DMS114 treated with DMSO at 0.1 percent for 48 hours (cell line): ENCODE data around the gene ETS2.
"Not testable (repeated sequence)": the region's sequence is repeated elsewhere in the genome, so short reads cannot be mapped to it uniquely, and the experiment has no call there.

ENCODE experiments used
- DNase-seq: peaks from one replicate; lab custom pipeline; 2025; ENCODE audit not compliant: unreplicated experiment; lab: John Stamatoyannopoulos, UW

Gene ETS2

DNA sequence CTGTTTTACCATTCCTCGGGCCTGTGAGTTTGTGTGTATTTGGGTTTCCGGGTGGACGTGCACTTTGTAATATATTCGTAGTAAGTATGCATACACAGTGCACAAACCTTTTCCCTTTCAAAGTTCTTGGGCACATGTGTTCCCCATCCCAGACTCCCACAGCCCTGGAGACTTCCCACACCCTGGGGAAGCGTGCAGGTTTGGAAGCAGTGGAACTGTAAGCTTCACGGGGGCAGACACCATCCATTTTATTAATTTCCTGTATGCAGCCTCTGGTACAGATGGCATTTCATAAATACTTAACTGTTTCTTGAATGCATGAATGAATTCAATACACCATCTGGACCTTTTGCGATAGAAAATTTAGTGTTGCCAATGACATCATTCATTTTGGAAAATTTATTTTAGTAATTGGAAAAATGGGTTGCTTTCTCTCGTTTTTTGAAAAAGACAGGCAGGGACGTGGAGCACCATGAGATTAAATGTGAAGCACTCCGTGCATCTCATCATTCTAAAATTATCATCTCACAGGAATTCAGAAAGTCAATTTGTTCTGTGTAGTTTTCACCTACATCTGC is 10.8 kb downstream of the ETS2 start:
- no peak for DNase-seq

DNA sequence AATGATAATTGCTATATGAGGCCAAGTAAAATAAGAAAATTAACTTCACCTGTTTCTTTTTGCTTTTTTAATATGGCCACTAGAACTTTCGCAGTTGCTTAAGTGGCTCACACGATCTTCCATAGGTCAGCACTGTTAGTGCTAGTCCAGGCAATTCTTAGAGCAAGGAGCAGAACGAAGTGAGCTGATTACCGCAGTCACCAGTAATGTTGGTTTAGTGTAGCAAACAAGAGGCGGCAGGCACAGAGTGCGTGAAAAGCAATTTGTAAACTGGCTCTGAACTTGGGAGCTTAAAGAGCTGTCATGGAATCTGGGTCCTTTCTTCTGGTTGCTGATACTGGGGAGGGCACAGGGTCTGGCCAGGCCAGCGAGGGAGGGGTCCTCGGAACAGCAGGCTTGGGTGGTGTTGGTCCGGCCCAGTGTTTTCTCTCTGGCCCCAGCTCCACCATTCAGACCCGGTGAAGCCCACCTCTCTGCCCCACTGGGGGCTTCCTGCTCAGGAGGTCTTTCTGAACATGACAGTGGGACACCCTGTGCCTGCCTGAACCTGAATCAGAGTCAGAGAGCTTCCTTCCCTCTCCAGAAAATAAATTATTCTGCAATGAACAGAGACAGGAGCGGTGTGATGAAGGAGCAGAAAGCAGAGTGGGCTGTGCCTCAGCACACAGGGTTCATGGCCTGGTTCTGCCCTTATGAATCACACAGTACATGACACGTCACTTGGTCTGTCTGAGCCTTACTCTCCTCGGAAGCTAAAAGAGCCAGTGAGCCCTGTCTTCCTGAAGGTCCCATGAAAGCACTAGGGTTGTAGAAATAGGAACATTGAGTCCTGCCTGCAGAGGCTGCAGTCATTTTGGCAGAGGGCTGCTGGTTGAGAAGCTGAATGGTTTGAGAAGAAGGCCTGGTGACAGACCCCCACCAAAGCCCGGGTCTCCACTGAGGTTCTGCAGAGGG is 11.9 kb downstream of the ETS2 start:
- no peak for DNase-seq

GRCh38 chr21:38818325-38818723 is 12.6 kb downstream of the ETS2 start:
- no peak for DNase-seq

DNA sequence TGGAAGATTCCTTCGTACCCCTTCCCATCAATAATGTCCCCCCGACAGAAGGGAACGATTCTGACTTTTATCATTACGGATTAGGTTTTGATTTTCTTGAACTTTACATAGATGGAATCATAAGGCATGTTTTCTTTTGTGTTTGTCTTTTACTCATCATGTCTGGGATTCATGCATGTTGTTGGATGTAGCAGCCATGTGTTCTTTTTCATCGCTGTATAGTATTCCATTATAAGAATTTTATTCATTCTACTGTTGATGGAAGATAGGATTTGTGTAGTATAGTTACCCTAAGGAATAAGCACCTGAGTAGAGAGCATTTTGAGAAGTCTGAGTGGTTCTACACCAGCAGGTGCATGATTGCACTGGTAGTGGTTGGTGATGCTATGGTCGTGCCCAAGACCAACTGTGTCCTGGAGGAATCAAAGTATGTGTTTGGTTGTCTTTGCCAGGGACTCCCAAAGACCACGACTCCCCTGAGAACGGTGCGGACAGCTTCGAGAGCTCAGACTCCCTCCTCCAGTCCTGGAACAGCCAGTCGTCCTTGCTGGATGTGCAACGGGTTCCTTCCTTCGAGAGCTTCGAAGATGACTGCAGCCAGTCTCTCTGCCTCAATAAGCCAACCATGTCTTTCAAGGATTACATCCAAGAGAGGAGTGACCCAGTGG is 13.5 kb downstream of the ETS2 start:
- DNase-seq: no peak

DNA sequence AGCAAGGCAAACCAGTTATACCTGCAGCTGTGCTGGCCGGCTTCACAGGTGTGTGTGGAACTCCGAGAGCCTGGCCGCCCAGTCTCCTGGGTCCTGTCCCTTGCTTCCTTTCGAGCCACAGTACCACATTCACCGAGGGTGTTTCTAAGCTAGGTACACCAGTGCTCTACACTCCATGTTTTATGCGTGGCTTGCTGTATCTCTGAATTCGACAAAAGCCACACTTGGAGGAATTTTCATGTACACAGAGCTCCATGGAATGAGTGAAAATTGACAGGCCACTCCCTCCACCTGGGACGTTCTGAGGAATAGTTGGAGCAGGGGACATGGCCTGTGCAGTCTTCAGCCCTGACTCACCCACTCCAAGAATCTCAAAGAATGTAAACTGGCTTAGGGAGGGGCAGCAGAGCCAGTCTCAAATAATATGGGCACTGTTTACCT is 14.0 kb downstream of the ETS2 start:
- DNase-seq: no peak

- DNase-seq: no peak
Measured at GRCh38 chr21:38820471-38821239, 14.9 kb downstream of the ETS2 start.

GRCh38 chr21:38821248-38821647 is 15.5 kb downstream of the ETS2 start:
- no peak for DNase-seq

DNA sequence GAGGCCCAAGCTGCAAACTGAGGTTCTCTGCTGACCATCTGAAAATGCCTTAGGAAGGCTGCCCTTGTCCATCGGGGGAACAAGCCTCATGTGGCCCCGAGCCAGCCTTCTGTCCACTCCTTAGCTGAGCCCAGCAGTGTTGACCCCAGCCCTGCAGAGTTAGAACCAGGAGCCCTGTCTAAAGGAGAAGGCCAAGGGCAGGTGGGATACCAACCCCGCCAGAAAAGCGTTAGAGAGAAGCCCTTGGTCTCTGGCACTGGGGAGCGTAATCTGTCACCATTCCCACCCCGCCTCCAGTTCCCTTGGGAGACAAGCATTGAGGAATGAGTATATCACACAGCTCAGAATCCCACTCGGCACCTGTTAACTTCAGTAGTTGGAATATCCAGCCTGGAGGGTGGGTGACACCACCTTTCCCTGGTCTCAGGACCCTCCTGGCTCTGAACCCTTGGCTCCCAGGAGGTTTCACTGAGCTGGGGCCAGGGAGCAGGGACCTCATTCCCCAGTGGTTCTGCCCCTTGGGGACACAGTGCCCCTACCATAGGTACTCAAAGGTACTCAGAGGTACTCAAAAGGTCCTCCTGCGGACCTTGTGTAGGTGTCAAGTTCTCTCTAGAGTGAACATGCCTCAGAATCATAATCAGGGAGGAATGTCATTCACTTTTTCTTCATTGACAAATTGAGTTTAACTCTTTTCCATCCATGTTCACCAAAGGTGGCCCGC is 16.4 kb downstream of the ETS2 start:
- no peak for DNase-seq

DNA sequence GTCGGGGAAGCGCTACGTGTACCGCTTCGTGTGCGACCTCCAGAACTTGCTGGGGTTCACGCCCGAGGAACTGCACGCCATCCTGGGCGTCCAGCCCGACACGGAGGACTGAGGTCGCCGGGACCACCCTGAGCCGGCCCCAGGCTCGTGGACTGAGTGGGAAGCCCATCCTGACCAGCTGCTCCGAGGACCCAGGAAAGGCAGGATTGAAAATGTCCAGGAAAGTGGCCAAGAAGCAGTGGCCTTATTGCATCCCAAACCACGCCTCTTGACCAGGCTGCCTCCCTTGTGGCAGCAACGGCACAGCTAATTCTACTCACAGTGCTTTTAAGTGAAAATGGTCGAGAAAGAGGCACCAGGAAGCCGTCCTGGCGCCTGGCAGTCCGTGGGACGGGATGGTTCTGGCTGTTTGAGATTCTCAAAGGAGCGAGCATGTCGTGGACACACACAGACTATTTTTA is 17.1 kb downstream of the ETS2 start:
- DNase-seq: no peak

DNA sequence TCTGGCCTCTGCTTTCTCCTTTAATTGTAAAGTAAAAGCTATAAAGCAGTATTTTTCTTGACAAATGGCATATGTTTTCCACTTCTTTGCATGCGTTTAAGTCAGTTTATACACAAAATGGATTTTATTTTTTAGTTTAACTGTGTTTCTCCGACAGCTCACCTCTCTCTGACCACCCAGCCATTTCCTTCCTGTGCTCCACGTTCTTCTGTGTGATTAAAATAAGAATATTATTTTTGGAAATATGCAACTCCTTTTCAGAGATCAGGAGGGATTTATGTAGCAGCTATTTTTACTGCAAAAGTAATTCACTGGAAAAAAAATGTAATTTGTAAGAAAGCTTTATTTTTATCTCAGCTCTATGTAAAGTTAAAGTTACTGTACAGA is 18.0 kb downstream of the ETS2 start:
- DNase-seq: no peak

DNA sequence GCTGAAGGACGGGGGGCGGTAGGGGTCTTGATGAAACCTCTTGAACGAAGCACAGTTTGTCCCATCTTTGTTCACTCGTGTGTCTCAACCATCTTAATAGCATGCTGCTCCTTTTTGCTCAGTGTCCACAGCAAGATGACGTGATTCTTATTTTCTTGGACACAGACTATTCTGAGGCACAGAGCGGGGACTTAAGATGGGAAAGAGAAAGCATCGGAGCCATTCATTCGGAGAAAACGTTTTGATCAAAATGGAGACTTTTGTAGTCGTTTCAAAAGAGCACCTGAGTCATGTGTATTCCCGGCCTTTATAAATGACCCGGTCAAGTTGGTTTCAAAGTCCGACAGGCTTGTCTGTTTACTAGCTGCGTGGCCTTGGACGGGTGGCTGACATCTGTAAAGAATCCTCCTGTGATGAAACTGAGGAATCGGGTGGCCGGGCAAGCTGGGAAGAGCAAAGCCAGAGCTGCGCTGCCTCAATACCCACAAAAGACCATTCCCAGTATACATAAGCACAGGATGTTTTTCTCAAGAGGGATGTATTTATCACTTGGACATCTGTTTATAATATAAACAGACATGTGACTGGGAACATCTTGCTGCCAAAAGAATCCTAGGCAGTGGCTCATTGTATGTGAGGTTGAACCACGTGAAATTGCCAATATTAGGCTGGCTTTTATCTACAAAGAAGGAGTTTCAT is 18.5 kb downstream of the ETS2 start:
- no peak for DNase-seq

- DNase-seq: no peak
Measured at GRCh38 chr21:38825269-38825668, 19.5 kb downstream of the ETS2 start.

GRCh38 chr21:38825921-38826320 is 20.2 kb downstream of the ETS2 start:
- DNase-seq: no peak

DNA sequence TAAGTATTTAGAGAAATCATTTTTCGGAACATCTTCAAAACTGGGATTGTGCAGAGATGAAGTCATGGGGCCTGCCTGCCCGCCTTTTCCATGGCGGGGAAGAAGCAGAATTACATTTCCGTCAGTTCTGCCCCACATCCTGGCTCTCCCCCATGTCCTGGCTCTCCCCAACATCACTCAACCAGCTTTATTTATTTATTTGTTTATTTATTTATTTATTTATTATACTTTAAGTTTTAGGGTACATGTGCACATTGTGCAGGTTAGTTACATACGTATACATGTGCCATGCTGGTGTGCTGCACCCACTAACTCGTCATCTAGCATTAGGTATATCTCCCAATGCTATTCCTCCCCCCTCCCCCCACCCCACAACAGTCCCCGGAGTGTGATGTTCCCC is 22.4 kb downstream of the ETS2 start:
- not testable (repeated sequence) for DNase-seq

GRCh38 chr21:38830671-38831525 is 25.2 kb downstream of the ETS2 start:
- no peak for DNase-seq

- no peak for DNase-seq
Measured at GRCh38 chr21:38831526-38832467, 26.1 kb downstream of the ETS2 start.

GRCh38 chr21:38832664-38833063 is 26.9 kb downstream of the ETS2 start:
- DNase-seq: no peak

- DNase-seq: no peak
Measured at GRCh38 chr21:38833117-38833516, 27.4 kb downstream of the ETS2 start.
